ENCODE data around the gene DPP4.

DPP4 gene

GRCh38 chr2:161947836-161948235, 126.2 kb downstream of the DPP4 start:
- Histone ChIP-seq H3K27ac (ENCODE audit: low read length) (no peak overlapping the region), H3K4me1 (ENCODE audit: low read length) (peaks cover 9% of the 10 kb centered on the region), H4K20me1 (ENCODE audit: insufficient read depth, low read length) (no peaks in the 10 kb centered on the region), H3K9ac (ENCODE audit: low read length) (no peak overlapping the region), H3K9me3 (ENCODE audit: insufficient read depth, low read length) (no peaks in the 10 kb centered on the region), H3K4me2 (ENCODE audit: low read length) (peak overlapping the region; percentile 42), H3K79me2 (ENCODE audit: low read length) (no peaks in the 10 kb centered on the region), H3K36me3 (replicated peaks; ENCODE audit: low read depth, low read length) (no peaks in the 10 kb centered on the region), H3K4me3 (ENCODE audit: low read length) (peak overlapping the region; percentile 24), H3K27me3 (ENCODE audit: low read depth, low read length) (no peaks in the 10 kb centered on the region), H2AFZ (ENCODE audit: low read depth, low read length) (no peak overlapping the region)
- no peak for TF ChIP-seq EZH2phosphoT487 (IDR thresholded peaks at IDR 0.05; ENCODE audit: low read depth)
- TF ChIP-seq CTCF (IDR thresholded peaks at IDR 0.05; ENCODE audit: low read depth, low read length): no peak

- TF ChIP-seq CTCF (IDR thresholded peaks at IDR 0.05; ENCODE audit: low read depth, low read length) (no peak), EZH2phosphoT487 (IDR thresholded peaks at IDR 0.05; ENCODE audit: low read depth) (no peak)
- H3K4me2 ChIP-seq (ENCODE audit: low read length): peak overlapping the region; percentile 42; the same call in 1 of the 2 replicates
Measured at GRCh38 chr2:161947406-161947805, 126.6 kb downstream of the DPP4 start.

GRCh38 chr2:161946489-161947107, 127.4 kb downstream of the DPP4 start:
- Histone ChIP-seq H3K9ac (ENCODE audit: low read length) (no peak overlapping the region), H4K20me1 (ENCODE audit: insufficient read depth, low read length) (no peaks in the 10 kb centered on the region), H3K27me3 (ENCODE audit: low read depth, low read length) (no peaks in the 10 kb centered on the region), H3K79me2 (ENCODE audit: low read length) (no peaks in the 10 kb centered on the region), H3K4me3 (ENCODE audit: low read length) (no peak overlapping the region), H2AFZ (ENCODE audit: low read depth, low read length) (no peak overlapping the region), H3K36me3 (replicated peaks; ENCODE audit: low read depth, low read length) (no peaks in the 10 kb centered on the region), H3K4me1 (ENCODE audit: low read length) (peaks cover 9% of the 10 kb centered on the region), H3K4me2 (ENCODE audit: low read length) (no peak overlapping the region), H3K9me3 (ENCODE audit: insufficient read depth, low read length) (no peaks in the 10 kb centered on the region), H3K27ac (ENCODE audit: low read length) (no peak overlapping the region)
- TF ChIP-seq EZH2phosphoT487 (IDR thresholded peaks at IDR 0.05; ENCODE audit: low read depth) (no peak), CTCF (IDR thresholded peaks at IDR 0.05; ENCODE audit: low read depth, low read length) (peak; percentile 72)

More at GRCh38 chr2:161947406-161947805, 126.6 kb downstream of the DPP4 start:
- H3K36me3 ChIP-seq (replicated peaks; ENCODE audit: low read depth, low read length): no peaks in the 10 kb centered on the region
- no peak overlapping the region for H3K9ac ChIP-seq (ENCODE audit: low read length)
- H4K20me1 ChIP-seq (ENCODE audit: insufficient read depth, low read length): no peaks in the 10 kb centered on the region
- H3K27ac ChIP-seq (ENCODE audit: low read length): no peak overlapping the region
- H3K27me3 ChIP-seq (ENCODE audit: low read depth, low read length): no peaks in the 10 kb centered on the region
- H2AFZ ChIP-seq (ENCODE audit: low read depth, low read length): no peak overlapping the region
- no peaks in the 10 kb centered on the region for H3K79me2 ChIP-seq (ENCODE audit: low read length)
- peaks cover 9% of the 10 kb centered on the region for H3K4me1 ChIP-seq (ENCODE audit: low read length)
- no peaks in the 10 kb centered on the region for H3K9me3 ChIP-seq (ENCODE audit: insufficient read depth, low read length)
- H3K4me3 ChIP-seq (ENCODE audit: low read length): no peak overlapping the region

- Histone ChIP-seq H3K9me3 (ENCODE audit: insufficient read depth, low read length) (no peaks in the 10 kb centered on the region), H3K27me3 (ENCODE audit: low read depth, low read length) (peaks cover 3% of the 10 kb centered on the region; the same call in 1 of the 2 replicates), H3K36me3 (replicated peaks; ENCODE audit: low read depth, low read length) (no peaks in the 10 kb centered on the region), H3K4me2 (ENCODE audit: low read length) (no peak overlapping the region), H3K27ac (ENCODE audit: low read length) (no peak overlapping the region), H3K4me1 (ENCODE audit: low read length) (peaks cover 6% of the 10 kb centered on the region), H3K4me3 (ENCODE audit: low read length) (no peak overlapping the region), H3K9ac (ENCODE audit: low read length) (no peak overlapping the region), H2AFZ (ENCODE audit: low read depth, low read length) (no peak overlapping the region), H3K79me2 (ENCODE audit: low read length) (no peaks in the 10 kb centered on the region), H4K20me1 (ENCODE audit: insufficient read depth, low read length) (no peaks in the 10 kb centered on the region)
- TF ChIP-seq EZH2phosphoT487 (IDR thresholded peaks at IDR 0.05; ENCODE audit: low read depth) (no peak), CTCF (IDR thresholded peaks at IDR 0.05; ENCODE audit: low read depth, low read length) (no peak)
Measured at GRCh38 chr2:161943011-161943410, 131.0 kb downstream of the DPP4 start.
